Trophoblast cell (in vitro differentiated cells and primary cell): Measurements from ENCODE around the gene CAPN9.
"Not testable (repeated sequence)": the region's sequence is repeated elsewhere in the genome, so short reads cannot be mapped to it uniquely, and the experiment has no call there.

Experiments used
- DNase-seq, 2 donors: peaks; one replicate each; pipeline ENCODE4 v3.0.0-alpha.2; 2016
- H2AFZ ChIP-seq: 2 replicates; pipeline ENCODE4 v1.6.1; 2013; ENCODE audit warnings: low read length, moderate library complexity, mild to moderate bottlenecking; ENCODE audit not compliant: insufficient read depth, poor library complexity
- H2AK5ac ChIP-seq: 2 replicates; pipeline ENCODE4 v1.6.1; 2013; ENCODE audit warnings: mild to moderate bottlenecking, low read length
- H2BK120ac ChIP-seq: 2 replicates; pipeline ENCODE4 v1.6.1; 2013; ENCODE audit warnings: low read length, mild to moderate bottlenecking, moderate library complexity; ENCODE audit not compliant: insufficient read depth, poor library complexity
- H2BK12ac ChIP-seq: 2 replicates; pipeline ENCODE4 v1.6.1; 2013; ENCODE audit warnings: mild to moderate bottlenecking, low read length, moderate library complexity
- H2BK5ac ChIP-seq: 2 replicates; pipeline ENCODE4 v1.6.1; 2013; ENCODE audit warnings: low read length, low read depth, moderate library complexity, mild to moderate bottlenecking; ENCODE audit not compliant: poor library complexity
- H3K14ac ChIP-seq: 2 replicates; pipeline ENCODE4 v1.6.1; 2013; ENCODE audit warnings: mild to moderate bottlenecking, low read length
- H3K18ac ChIP-seq: 2 replicates; pipeline ENCODE4 v1.6.1; 2013; ENCODE audit warnings: mild to moderate bottlenecking, low read length
- H3K23ac ChIP-seq: 2 replicates; pipeline ENCODE4 v1.6.1; 2013; ENCODE audit warnings: low read length
- H3K27ac ChIP-seq: 2 replicates; pipeline ENCODE4 v1.5.1; 2013; ENCODE audit warnings: low read depth, mild to moderate bottlenecking, inconsistent platforms, low read length, moderate library complexity
- H3K27me3 ChIP-seq: 2 replicates; pipeline ENCODE4 v1.6.1; 2013; ENCODE audit warnings: inconsistent platforms, mild to moderate bottlenecking, low read length, moderate library complexity; ENCODE audit not compliant: insufficient read depth
- H3K36me3 ChIP-seq, 2 experiments: 1 replicate in 1 of 2; 2 replicates in 1 of 2; pipeline ENCODE4 v1.6.1; 2013; ENCODE audit warnings: low read length in 2 of 2, mild to moderate bottlenecking in 2 of 2, moderate library complexity in 1 of 2; ENCODE audit not compliant: insufficient read depth in 2 of 2, control insufficient read depth in 1 of 2
- H3K4ac ChIP-seq: 2 replicates; pipeline ENCODE4 v1.6.1; 2013; ENCODE audit warnings: low read depth, mild to moderate bottlenecking, low read length, moderate library complexity
- H3K4me1 ChIP-seq, 2 experiments: 1 replicate in 1 of 2; 2 replicates in 1 of 2; pipeline ENCODE4 v1.6.1; 2013; ENCODE audit warnings: low read length in 2 of 2, mild to moderate bottlenecking in 2 of 2, moderate library complexity in 1 of 2; ENCODE audit not compliant: insufficient read depth in 2 of 2, control insufficient read depth in 1 of 2
- H3K4me2 ChIP-seq: 2 replicates; pipeline ENCODE4 v1.6.1; 2013; ENCODE audit warnings: inconsistent platforms, mild to moderate bottlenecking, low read length, moderate library complexity
- H3K4me3 ChIP-seq: 2 replicates; pipeline ENCODE4 v1.5.1; 2013; ENCODE audit warnings: mild to moderate bottlenecking, low read depth, low read length, inconsistent platforms
- H3K79me1 ChIP-seq: one replicate; pipeline ENCODE4 v1.6.1; 2013; ENCODE audit warnings: low read length
- H3K79me2 ChIP-seq: 2 replicates; pipeline ENCODE4 v1.6.1; 2013; ENCODE audit warnings: low read length, mild to moderate bottlenecking; ENCODE audit not compliant: control insufficient read depth, insufficient read depth, poor library complexity
- H3K9ac ChIP-seq: 2 replicates; pipeline ENCODE4 v1.6.1; 2013; ENCODE audit warnings: mild to moderate bottlenecking, low read length
- H3K9me3 ChIP-seq: 2 replicates; pipeline ENCODE4 v1.6.1; 2013; ENCODE audit warnings: low read depth, mild to moderate bottlenecking, control low read depth, inconsistent platforms, low read length; ENCODE audit not compliant: insufficient read depth
- H4K12ac ChIP-seq: 2 replicates; pipeline ENCODE4 v1.6.1; 2013; ENCODE audit warnings: low read depth, mild to moderate bottlenecking, low read length, moderate library complexity
- H4K8ac ChIP-seq: 2 replicates; pipeline ENCODE4 v1.6.1; 2013; ENCODE audit warnings: low read depth, mild to moderate bottlenecking, low read length, moderate library complexity
- H4K91ac ChIP-seq: one replicate; pipeline ENCODE4 v1.6.1; 2013; ENCODE audit warnings: low read depth, mild to moderate bottlenecking, low read length, moderate library complexity
- WGBS: extraction: QIAGEN DNeasy Blood & Tissue Kit; methylation state at CpG from one replicate; pipeline ENCODE4 v1.1.7; 2013; ENCODE audit warnings: missing lambda C conversion rate; ENCODE audit not compliant: insufficient read length, insufficient coverage; ENCODE audit errors: extremely low coverage; 5-methylcytosine and 5-hydroxymethylcytosine counted together

The CAPN9 gene

GRCh38 chr1:230845184-230845583, 98.0 kb downstream of the CAPN9 start:
- Histone ChIP-seq H3K4me1 (peaks cover 20 to 26% of the 10 kb centered on the region in 2 experiments), H3K79me1 (peaks cover 20% of the 10 kb centered on the region), H3K36me3 (peaks cover 25 to 36% of the 10 kb centered on the region in 2 experiments), H3K79me2 (peaks cover 10% of the 10 kb centered on the region)
- not testable (repeated sequence) for DNase-seq, H2BK12ac ChIP-seq, H3K27ac ChIP-seq, H4K12ac ChIP-seq, H2BK5ac ChIP-seq, H3K4me3 ChIP-seq, H4K8ac ChIP-seq, H3K14ac ChIP-seq, H4K91ac ChIP-seq, H2BK120ac ChIP-seq, H3K23ac ChIP-seq, H3K4me2 ChIP-seq, H2AK5ac ChIP-seq, H2AFZ ChIP-seq, H3K9ac ChIP-seq, H3K18ac ChIP-seq, H3K27me3 ChIP-seq, H3K9me3 ChIP-seq, H3K4ac ChIP-seq
- no CpG with 5 or more reads among the region's 7 CpGs for WGBS

- H3K27ac ChIP-seq, result no peak overlapping the region
- peaks cover 36% of the 10 kb centered on the region in 2 experiments for H3K4me1 ChIP-seq
- H3K18ac ChIP-seq, result no peak overlapping the region
- no peak overlapping the region for H2AK5ac ChIP-seq
- H3K79me2 ChIP-seq, result peaks cover 20% of the 10 kb centered on the region
- H4K91ac ChIP-seq, result peak overlapping the region; percentile 76
- peaks cover 19 to 32% of the 10 kb centered on the region in 2 experiments for H3K36me3 ChIP-seq
- no peaks in the 10 kb centered on the region for H3K27me3 ChIP-seq
- H3K4ac ChIP-seq, result no peak overlapping the region
- no peak overlapping the region for H3K23ac ChIP-seq
- no peak overlapping the region for H2BK120ac ChIP-seq
- H3K4me3 ChIP-seq, result no peak overlapping the region
- no peak overlapping the region for H2BK5ac ChIP-seq
- peaks cover 3% of the 10 kb centered on the region for H3K9me3 ChIP-seq
- WGBS, result no CpG with 5 or more reads among the region's 3 CpGs
- DNase-seq, result no peak
- H2AFZ ChIP-seq, result no peak overlapping the region
- no peak overlapping the region for H3K9ac ChIP-seq
- H3K4me2 ChIP-seq, result no peak overlapping the region
- no peak overlapping the region for H3K14ac ChIP-seq
- H2BK12ac ChIP-seq, result peak overlapping the region; percentile 90
- H3K79me1 ChIP-seq, result peaks cover 37% of the 10 kb centered on the region
- no peak overlapping the region for H4K12ac ChIP-seq
- no peak overlapping the region for H4K8ac ChIP-seq
These were observed 101.0 kb downstream of the CAPN9 start for GRCh38 chr1:230848235-230848634.

GRCh38 chr1:230849451-230850224, 102.5 kb downstream of the CAPN9 start:
- peak in 1 of 2 donors; percentile 28 for DNase-seq
- Histone ChIP-seq H2BK5ac (peak overlapping the region; percentile 98), H3K4me2 (peak overlapping the region; percentile 17), H3K4ac (peak overlapping the region; percentile 98), H3K9me3 (peaks cover 3% of the 10 kb centered on the region), H3K27me3 (no peaks in the 10 kb centered on the region), H2AFZ (peak overlapping the region; percentile 13), H3K23ac (no peak overlapping the region), H4K8ac (peak overlapping the region; percentile 97), H3K4me1 (peaks cover 36 to 39% of the 10 kb centered on the region in 2 experiments), H3K9ac (no peak overlapping the region), H2BK12ac (peak overlapping the region; percentile 100), H3K79me1 (peaks cover 37% of the 10 kb centered on the region), H3K14ac (peak overlapping the region; percentile 99), H2BK120ac (peak overlapping the region; percentile 100), H3K36me3 (peaks cover 13 to 29% of the 10 kb centered on the region in 2 experiments), H3K27ac (peak overlapping the region; percentile 97), H3K79me2 (peaks cover 20% of the 10 kb centered on the region), H4K12ac (no peak overlapping the region), H2AK5ac (peak overlapping the region; percentile 98), H3K18ac (peak overlapping the region; percentile 100), H3K4me3 (no peak overlapping the region), H4K91ac (peak overlapping the region; percentile 100)
- WGBS, result no CpG with 5 or more reads among the region's 14 CpGs

- H2AFZ ChIP-seq, result peak overlapping the region; percentile 93
- H3K4me2 ChIP-seq, result no peak overlapping the region
- H3K18ac ChIP-seq, result peak overlapping the region; percentile 100
- peaks cover 41% of the 10 kb centered on the region for H3K79me1 ChIP-seq
- peaks cover 3% of the 10 kb centered on the region for H3K9me3 ChIP-seq
- DNase-seq, result no peak
- H2BK5ac ChIP-seq, result peak overlapping the region; percentile 98
- H3K4me1 ChIP-seq, result peaks cover 38 to 39% of the 10 kb centered on the region in 2 experiments
- peaks cover 20% of the 10 kb centered on the region for H3K79me2 ChIP-seq
- peak overlapping the region; percentile 99 for H3K14ac ChIP-seq
- no CpG with 5 or more reads among the region's 8 CpGs for WGBS
- H3K4me3 ChIP-seq, result peak overlapping the region; percentile 3
- H3K27ac ChIP-seq, result peak overlapping the region; percentile 97
- H3K4ac ChIP-seq, result peak overlapping the region; percentile 98
- H3K27me3 ChIP-seq, result no peaks in the 10 kb centered on the region
- H2BK120ac ChIP-seq, result peak overlapping the region; percentile 100
- peak overlapping the region; percentile 100 for H2AK5ac ChIP-seq
- no peak overlapping the region for H3K23ac ChIP-seq
- H3K9ac ChIP-seq, result no peak overlapping the region
- peak overlapping the region; percentile 100 for H2BK12ac ChIP-seq
- H3K36me3 ChIP-seq, result peaks cover 18 to 33% of the 10 kb centered on the region in 2 experiments
- H4K91ac ChIP-seq, result peak overlapping the region; percentile 100
- H4K12ac ChIP-seq, result peak overlapping the region; percentile 85
- H4K8ac ChIP-seq, result peak overlapping the region; percentile 96
These were observed 103.4 kb downstream of the CAPN9 start for GRCh38 chr1:230850547-230850946.
